Measurements from ENCODE around the gene PPP1R9A.

PPP1R9A gene

DNA sequence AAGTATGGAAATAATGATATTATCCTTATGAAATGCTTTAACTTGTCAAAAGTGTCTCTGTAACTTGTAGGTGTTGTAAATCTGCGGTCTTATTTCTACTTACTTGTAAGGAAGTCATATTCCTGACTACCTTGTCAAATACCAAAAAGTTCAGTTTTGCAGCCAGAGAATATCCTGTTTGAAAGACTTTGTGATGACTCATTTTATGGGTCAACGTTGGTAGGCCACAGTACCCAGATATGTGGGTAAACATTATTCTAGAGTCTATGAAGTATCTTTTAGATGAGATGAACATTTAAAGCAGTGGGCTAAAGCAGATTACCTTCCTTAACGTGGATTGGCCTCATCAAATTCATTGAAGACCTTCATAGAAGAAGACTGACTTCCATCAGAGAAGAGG, 195.3 kb downstream of the PPP1R9A start:
- no peak for DNase-seq

GRCh38 chr7:95104739-95105138, 197.3 kb downstream of the PPP1R9A start:
- no peak for DNase-seq

GRCh38 chr7:95105627-95106026, 198.2 kb downstream of the PPP1R9A start:
- no peak for DNase-seq

DNA sequence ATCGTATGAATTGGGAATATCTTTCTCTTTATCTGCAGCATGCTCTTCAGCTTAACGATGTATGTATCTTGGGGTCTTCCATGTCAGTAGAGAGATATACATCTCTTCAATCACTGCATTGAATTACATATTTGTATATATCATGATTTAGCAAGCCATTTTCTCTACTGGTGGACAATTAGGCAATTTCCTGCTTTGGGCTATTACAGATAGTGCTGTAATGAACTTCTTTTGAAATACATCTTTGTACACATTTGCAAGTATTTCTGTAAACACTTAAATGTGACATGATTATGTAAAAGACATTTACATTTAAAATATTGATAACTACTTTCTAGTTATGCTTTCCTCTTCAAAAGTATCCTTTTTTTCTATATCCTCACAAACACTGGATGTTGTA, 199.0 kb downstream of the PPP1R9A start:
- DNase-seq = no peak

DNA sequence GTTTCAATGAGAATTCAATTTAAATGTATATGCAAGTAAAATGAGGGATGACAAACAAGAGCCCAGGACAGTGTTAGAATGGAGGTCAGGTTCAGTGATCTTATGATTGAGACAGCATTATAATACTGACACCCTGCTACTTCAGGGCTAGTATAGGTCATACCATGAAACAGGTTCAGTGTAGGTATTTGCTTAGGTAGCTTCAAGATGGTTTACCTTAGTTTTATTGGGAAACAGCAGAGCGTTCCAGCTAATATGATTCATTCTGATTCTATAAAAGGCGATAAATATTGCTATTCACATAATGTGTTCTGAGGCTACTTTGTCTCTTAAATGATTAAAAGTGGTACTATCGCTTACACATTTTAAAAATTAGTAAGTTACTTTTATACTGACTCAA, 203.3 kb downstream of the PPP1R9A start:
- DNase-seq = no peak

GRCh38 chr7:95113590-95113989, 206.2 kb downstream of the PPP1R9A start:
- DNase-seq = no peak

GRCh38 chr7:95126053-95126709, 218.8 kb downstream of the PPP1R9A start:
- no peak for DNase-seq

DNA sequence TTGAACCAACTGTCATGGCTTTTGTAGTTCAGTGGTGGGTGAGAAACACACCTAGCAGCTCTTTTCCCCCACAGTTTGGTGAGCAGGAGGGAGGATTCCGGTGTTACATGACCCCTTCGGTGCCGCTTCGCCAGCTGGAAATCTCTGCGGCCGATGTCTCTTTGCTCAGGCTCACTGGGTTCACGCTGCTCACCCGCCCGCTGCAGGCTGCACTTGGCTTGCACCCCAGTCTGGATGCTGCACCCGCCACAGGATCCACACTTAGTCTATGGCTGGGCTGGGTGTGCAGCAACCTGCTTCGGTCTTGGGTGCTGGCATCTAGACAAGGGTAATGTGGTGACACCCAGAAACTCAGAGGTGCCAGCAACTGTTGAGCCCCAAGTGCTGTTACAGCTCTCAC, 225.1 kb downstream of the PPP1R9A start:
- DNase-seq = no peak

DNA sequence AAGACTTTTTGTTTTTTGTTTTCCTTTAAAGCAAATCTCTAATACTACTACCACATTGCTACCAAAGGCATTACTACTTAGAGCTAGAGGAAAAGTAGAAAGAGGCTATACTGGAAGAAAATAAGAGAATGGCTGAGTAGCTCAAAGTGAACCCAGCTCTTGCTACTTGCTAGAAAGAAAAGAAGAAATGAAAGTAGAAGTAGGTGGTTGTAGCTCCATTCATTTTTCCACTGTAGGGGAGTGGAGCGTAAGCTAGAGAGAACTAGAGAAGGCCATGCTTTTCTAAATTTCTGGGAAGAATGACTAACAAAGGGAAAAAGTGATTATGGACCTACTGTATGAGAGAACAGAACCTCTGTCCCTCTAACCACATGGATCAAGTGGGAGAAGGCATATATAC, 232.5 kb downstream of the PPP1R9A start:
- DNase-seq = no peak

DNA sequence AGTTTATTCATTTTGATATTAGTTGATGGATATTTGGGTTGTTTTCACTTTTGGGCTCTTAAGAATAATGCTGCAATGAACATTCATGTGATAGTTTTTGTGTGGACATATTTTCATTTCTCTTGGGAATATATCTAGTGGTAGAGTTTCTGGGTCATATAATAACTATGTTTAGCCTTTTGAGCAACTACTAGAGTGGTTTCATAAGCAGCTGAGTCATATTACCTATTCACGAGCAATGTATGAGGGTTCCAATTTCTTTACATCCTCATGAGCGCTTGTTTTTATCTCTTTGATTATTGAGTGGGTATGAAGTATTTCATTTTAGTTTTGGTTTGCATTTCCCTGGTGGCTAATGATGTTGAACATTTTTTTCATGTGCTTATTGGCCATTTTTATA, 234.4 kb downstream of the PPP1R9A start:
- no peak for DNase-seq

DNA sequence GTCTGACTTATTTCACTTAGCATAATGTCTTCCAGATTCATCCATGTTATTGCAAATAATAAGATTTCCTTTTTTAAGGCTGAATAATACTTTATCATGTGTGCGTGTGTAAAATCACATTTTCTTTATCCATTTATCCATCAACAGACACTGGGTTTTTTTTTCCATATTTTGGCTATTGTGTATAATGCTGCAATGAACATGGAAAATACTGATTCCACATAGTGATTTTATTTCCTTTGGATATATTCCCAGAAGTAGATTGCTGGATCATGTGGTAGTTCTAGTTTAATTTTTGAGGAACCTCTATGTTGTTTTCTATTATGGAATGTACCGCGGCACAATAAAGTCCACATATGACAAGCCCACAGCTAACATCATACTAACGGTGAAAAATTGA, 236.9 kb downstream of the PPP1R9A start:
- no peak for DNase-seq

GRCh38 chr7:95155965-95156364, 248.6 kb downstream of the PPP1R9A start:
- no peak for DNase-seq

DNA sequence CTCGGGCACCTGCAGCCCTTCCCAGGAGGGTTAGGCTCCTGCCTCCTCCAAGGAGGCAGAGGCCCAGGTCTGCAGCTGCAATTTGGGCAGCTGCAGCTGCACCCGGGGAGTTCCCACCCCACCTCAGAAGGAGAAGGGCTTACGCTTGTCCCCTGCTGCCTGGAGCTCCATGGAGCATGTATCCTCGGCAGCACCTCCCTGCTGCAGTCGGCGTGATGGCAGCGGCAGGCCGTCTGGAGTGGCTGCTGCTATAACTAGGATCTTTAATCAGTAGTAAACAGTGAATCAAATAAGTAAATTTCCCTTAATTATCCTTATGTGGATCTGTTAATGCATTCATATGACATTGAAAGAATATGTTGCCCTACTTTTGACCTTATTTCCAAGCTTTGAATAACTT, 250.0 kb downstream of the PPP1R9A start:
- no peak for DNase-seq

GRCh38 chr7:95169678-95170077, 262.3 kb downstream of the PPP1R9A start:
- DNase-seq = no peak

DNA sequence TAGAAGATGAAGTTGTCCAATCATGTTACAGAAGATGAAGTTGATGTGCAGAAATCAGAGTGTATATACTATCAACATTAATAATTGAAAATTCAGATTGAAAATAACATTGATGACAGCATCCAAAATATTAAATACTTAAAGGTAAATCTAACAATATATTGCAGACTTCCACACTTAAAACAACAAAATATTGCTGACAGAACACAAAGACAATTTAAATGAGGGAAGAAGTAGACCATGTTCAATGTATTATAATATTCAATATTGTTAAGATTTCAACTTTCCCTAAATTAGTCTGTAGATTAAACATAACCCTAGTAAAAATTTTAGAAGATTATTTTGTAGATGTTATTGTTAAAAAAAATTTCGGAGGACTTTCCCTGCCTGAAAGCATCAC, 265.0 kb downstream of the PPP1R9A start:
- no peak for DNase-seq

DNA sequence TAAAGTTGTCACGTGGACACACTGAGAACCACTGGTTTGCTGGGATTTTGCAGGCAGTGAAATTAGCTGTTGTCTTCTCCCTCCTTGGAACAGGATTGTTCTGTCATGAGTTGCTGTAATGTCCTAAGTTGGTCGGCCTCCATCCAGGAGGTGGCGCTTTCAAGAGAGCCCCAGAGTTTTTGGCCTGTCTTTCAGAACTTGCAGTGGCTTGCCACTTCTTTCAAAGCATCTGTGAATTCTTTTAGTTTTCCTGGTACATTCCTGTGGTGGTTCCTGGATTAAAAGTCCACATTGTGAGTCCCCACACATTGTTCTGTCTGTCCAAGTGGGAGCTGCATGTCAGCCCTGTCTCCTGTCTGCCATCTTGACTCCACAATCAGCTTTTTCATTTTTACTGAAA, 283.1 kb downstream of the PPP1R9A start:
- no peak for DNase-seq

DNA sequence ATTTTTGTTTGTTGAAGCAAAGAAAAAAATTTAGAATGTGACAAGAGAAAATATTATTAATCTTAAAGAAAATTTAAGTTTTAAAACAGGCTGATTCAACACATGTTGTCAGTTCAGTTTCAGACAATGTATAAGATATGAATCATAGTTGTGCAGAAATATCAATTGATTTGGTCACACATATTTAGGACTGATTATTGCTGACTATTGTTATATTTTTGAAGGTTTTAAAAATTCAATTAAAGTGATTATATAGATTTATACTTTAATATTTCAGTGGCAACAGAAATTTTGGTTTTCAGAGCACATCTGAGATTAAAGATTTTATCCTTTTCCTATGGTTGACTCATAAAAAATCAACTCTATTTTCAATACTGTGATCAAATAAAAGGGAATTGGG, 284.4 kb downstream of the PPP1R9A start:
- DNase-seq = no peak

- DNase-seq = no peak
These were observed 291.5 kb downstream of the PPP1R9A start for GRCh38 chr7:95198863-95199262.

DNA sequence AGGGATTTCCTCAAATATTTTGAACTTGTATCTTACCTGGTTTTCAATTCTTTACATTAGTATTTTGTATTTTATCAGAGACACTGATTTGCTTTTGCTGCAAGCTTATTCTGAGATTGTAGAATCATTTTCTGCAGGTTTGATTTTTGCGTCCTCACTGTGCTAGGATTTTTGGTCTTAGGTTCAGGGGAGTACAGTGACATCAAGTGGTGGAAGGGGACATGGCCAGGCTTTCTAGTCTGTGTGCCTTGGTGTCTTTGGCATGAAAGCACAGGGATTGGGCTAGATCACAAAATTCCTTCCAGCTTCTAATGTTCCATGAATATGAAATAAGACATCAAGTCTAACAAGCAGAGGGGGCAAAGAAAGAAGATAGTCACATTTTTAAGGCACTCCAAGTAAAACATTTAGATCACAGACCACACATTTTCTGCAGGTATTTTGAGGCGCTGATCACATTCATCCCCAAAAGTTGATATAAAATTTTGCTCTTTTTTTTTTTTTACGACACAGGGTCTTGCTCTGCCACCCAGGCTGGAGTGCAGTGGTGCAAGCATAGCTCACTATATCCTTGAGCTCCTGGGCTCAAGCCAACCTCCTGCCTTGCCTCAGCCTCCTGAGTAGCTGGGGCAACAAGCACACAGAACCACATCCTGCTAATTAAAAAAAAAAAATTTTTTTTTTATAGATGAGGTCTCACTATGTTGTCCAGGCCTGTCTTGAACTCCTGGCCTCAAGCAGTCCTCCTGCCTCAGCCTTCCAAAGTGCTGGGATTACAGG, 292.6 kb downstream of the PPP1R9A start:
- DNase-seq = no peak

DNA sequence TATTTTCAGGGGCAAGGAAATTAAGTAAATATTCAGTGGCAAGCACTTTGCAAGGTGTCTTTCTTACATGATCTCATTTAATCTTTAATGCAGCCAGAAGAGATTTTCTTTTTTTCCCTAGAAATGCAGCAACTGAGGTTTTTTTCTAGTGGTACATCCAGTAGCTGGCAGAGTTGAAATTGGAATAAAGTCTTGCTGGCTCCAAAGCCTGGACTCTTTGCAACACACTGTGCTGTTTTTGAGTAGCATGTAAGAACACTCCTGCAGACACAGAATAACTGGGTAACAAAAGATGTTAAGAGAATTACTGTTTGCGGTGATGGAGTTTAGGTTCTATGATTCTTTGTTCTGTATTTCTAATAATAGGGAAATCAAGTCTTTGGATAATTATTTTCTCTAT, 293.3 kb downstream of the PPP1R9A start:
- DNase-seq = no peak

DNA sequence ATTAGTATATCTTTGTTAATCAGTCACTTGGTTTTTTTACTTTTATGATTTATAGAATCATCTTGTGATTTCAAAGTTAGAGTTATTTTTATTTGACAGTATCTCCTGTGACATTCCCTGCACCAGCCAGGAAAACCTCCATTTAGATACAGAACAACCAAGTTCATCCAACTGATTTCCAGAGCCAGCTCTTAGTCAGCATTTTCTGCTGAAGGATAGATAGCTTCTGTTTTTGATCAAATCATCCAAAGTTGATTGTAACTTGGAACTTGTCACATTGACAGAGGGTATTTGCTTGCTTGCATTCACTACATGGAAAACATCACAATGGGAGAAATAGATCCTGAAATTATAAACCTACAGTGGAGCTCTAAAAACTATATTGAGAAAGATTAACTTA, 294.3 kb downstream of the PPP1R9A start:
- DNase-seq = no peak

DNA sequence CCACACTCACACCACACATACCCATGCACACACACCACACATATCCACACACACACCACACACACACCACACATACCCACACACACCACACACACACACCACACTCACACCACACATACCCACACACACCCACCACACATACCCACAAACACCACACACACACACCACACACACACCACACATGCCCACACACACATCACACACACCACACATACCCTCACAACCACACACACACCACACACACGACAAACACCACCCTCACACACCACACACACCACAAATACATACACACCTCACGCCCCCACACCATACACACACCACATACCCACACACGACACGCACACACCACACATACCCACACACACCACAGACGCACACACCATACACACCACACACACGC, 297.2 kb downstream of the PPP1R9A start:
- no peak for DNase-seq

DNA sequence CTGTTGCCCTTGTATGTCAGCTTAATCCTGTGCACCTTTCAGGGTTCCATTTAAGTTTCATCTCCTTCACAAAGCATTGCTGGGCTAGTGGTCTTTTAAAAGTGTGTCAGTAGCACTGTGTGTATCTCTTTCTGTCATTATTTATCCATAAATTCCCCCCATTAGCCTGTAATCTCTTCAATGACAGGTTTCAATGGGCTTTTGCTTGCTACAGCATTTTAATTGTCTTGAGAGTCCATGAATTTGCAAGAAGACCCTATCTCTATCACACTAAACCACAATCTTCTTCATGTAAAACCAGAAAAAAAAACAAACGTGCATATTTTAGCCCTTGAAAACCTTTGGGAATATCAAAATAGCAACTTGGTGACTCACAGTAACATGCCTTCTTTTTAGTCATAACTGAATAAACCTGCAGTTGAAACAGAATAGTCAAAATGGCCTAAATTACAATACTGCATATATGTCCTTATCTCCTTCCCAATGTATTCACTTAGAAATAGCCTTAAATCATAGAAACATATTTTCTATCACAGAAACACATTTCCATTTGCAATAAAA, 298.4 kb downstream of the PPP1R9A start:
- DNase-seq = no peak

- DNase-seq = no peak
These were observed 301.9 kb downstream of the PPP1R9A start for GRCh38 chr7:95209276-95209675.

All from effector CD8-positive, alpha-beta T cell (primary cell).